B cell (primary cell): Measurements from ENCODE around the gene JSRP1. TPM values are rescaled to one million over a fixed set of nuclear protein-coding genes. Genes with fewer than 3 reads are reported as not detected.

ENCODE experiments used
- ATAC-seq: fragments of 200-7000 bp; cut with Tn5 transposase; one replicate; pipeline ENCODE4 v1.10.0; 2021; ENCODE audit warnings: low read depth, mild to moderate bottlenecking, moderate number of reproducible peaks, moderate library complexity
- CTCF ChIA-PET: fragments of 350-600 bp; sonication (Branson Sonifier 250); formaldehyde crosslinking; loops from one replicate; lab custom pipeline; 2021; ENCODE audit warnings: antibody characterized with exemption, inconsistent platforms; lab: Charles Lee
- POLR2A ChIA-PET: fragments of 350-600 bp; sonication (Branson Sonifier 250); formaldehyde crosslinking; loops from one replicate; lab custom pipeline; 2021; ENCODE audit warnings: antibody characterized with exemption; lab: Charles Lee
- DNase-seq: peaks from one replicate; pipeline ENCODE4 v3.0.0; 2013
- H2AFZ ChIP-seq: 2 replicates; pipeline ENCODE4 v1.6.1; 2012; ENCODE audit warnings: mild to moderate bottlenecking, low read depth, low read length; ENCODE audit not compliant: insufficient read depth, poor library complexity, severe bottlenecking
- H3K27ac ChIP-seq, 2 donors: 1 replicate in 1 of 2; 2 replicates in 1 of 2; pipeline ENCODE4 v1.5.1; 2012 to 2013; ENCODE audit warnings: low read length in 2 of 2, mild to moderate bottlenecking in 2 of 2, moderate library complexity in 1 of 2
- H3K27me3 ChIP-seq, 4 experiments: fragments of 200-600 bp in 1 of 4; sonication (generic) in 1 of 4; replicated peaks in 1 of 4; 1 replicate in 2 of 4; 2 replicates in 2 of 4; pipeline versions ENCODE4 v1.6.1 to v1.7.0; 2013 to 2016; ENCODE audit warnings: low read length in 3 of 4, mild to moderate bottlenecking in 2 of 4, mixed read lengths in 1 of 4, moderate library complexity in 1 of 4; ENCODE audit not compliant: insufficient read depth in 4 of 4, control insufficient read depth in 3 of 4; ENCODE audit errors: control extremely low read depth in 1 of 4
- H3K36me3 ChIP-seq, 2 experiments: replicated peaks in 1 of 2; 1 replicate in 1 of 2; 2 replicates in 1 of 2; pipeline versions ENCODE4 v1.6.1 to v1.7.1; 2013; ENCODE audit warnings: low read length in 1 of 2; ENCODE audit not compliant: insufficient read depth in 2 of 2, control insufficient read depth in 1 of 2; ENCODE audit errors: control extremely low read depth in 1 of 2, extremely low read depth in 1 of 2
- H3K4me1 ChIP-seq, 2 donors: fragments of 200-600 bp in 1 of 2; sonication (generic) in 1 of 2; 1 replicate in 1 of 2; 2 replicates in 1 of 2; pipeline versions ENCODE4 v1.5.1 to v1.6.1; 2013 to 2017; ENCODE audit warnings: low read length in 2 of 2; ENCODE audit not compliant: control insufficient read depth in 2 of 2, insufficient read depth in 2 of 2
- H3K4me2 ChIP-seq: replicated peaks from 2 replicates; pipeline ENCODE3; 2012; ENCODE audit warnings: mild to moderate bottlenecking, low read depth, low read length; ENCODE audit not compliant: poor library complexity, severe bottlenecking
- H3K4me3 ChIP-seq, 5 experiments: fragments of 200-600 bp in 1 of 5; sonication (generic) in 1 of 5; 1 replicate in 3 of 5; 2 replicates in 2 of 5; pipeline versions ENCODE4 v1.5.1 to v1.7.0; 2011 to 2016; ENCODE audit warnings: low read length in 4 of 5, mild to moderate bottlenecking in 4 of 5, low read depth in 2 of 5, control low read depth in 1 of 5, moderate library complexity in 1 of 5; ENCODE audit not compliant: insufficient read depth in 1 of 5; ENCODE audit errors: control extremely low read depth in 1 of 5, extremely low read depth in 1 of 5
- H3K79me2 ChIP-seq: fragments of 200-600 bp; sonication (generic); one replicate; pipeline ENCODE4 v1.6.0; 2016; ENCODE audit warnings: low read length; ENCODE audit not compliant: control insufficient read depth, insufficient read depth
- H3K9ac ChIP-seq: fragments of 200-600 bp; sonication (generic); 2 replicates; pipeline ENCODE4 v1.6.1; 2017; ENCODE audit warnings: mild to moderate bottlenecking, low read length, moderate library complexity
- H3K9me3 ChIP-seq, 3 donors: one replicate each; pipeline versions ENCODE4 v1.6.1 to v1.7.1; 2013; ENCODE audit warnings: low read length in 2 of 3; ENCODE audit not compliant: control insufficient read depth in 2 of 3, insufficient read depth in 1 of 3; ENCODE audit errors: control extremely low read depth in 1 of 3
- H4K20me1 ChIP-seq: 2 replicates; pipeline ENCODE4 v1.6.0; 2012; ENCODE audit warnings: mild to moderate bottlenecking, low read length; ENCODE audit not compliant: insufficient read depth, control insufficient read depth, poor library complexity, severe bottlenecking
- H3K27ac Mint-ChIP-seq: one replicate; pipeline ENCODE4 v1.8.0; 2021; ENCODE audit warnings: mixed read lengths
- H3K27me3 Mint-ChIP-seq: one replicate; pipeline ENCODE4 v1.8.0; 2021; ENCODE audit warnings: mixed read lengths
- H3K4me1 Mint-ChIP-seq: one replicate; pipeline ENCODE4 v1.8.0; 2021; ENCODE audit warnings: mixed read lengths
- H3K4me3 Mint-ChIP-seq: one replicate; pipeline ENCODE4 v1.8.0; 2021; ENCODE audit warnings: mixed read lengths
- H3K9me3 Mint-ChIP-seq: one replicate; pipeline ENCODE4 v1.8.0; 2022; ENCODE audit warnings: mixed read lengths; ENCODE audit not compliant: insufficient read depth
- EZH2 ChIP-seq: IDR thresholded peaks from 2 replicates; pipeline ENCODE4 v1.6.1; 2012; ENCODE audit warnings: borderline replicate concordance, low read depth, mild to moderate bottlenecking, moderate library complexity, low read length; ENCODE audit not compliant: insufficient read depth, poor library complexity, severe bottlenecking
- WGBS: methylation state at CpG from one replicate; pipeline ENCODE4 v1.1.5; 2013; ENCODE audit warnings: missing lambda C conversion rate; ENCODE audit not compliant: insufficient coverage; 5-methylcytosine and 5-hydroxymethylcytosine counted together
- intact Hi-C: fragments of 100-400 bp; cut with micrococcal nuclease; formaldehyde crosslinking; loops from one replicate; pipeline ENCODE4 v1.10.0; 2022
- polyA plus RNA-seq: library from polyadenylated mRNA; depleted of rRNA; stranded (reverse); fragments of >200 nt; gene quantifications from 2 replicates; pipeline ENCODE4 v1.2.3, GENCODE V29; 2012
- total RNA-seq, 2 donors: library from RNA; stranded (reverse); fragments of 120-200 nt in 1 of 2; gene quantifications; 1 replicate in 1 of 2; 2 replicates in 1 of 2; pipeline versions ENCODE4 v1.2.3 to v1.2.4, GENCODE V29; 2013 to 2022
- TF ChIP-seq, protein P1 (sequence below): fragments of 200-600 bp; IDR thresholded peaks from one replicate; pipeline ENCODE4 v1.8.0; 2022; ENCODE audit warnings: antibody characterized with exemption, mild to moderate bottlenecking

Gene JSRP1
- total and polyA plus RNA-seq, 2 donors (not counting 1 experiment from before 2014, with no cell fraction given), result 2.1 to 3.0 TPM

DNA sequence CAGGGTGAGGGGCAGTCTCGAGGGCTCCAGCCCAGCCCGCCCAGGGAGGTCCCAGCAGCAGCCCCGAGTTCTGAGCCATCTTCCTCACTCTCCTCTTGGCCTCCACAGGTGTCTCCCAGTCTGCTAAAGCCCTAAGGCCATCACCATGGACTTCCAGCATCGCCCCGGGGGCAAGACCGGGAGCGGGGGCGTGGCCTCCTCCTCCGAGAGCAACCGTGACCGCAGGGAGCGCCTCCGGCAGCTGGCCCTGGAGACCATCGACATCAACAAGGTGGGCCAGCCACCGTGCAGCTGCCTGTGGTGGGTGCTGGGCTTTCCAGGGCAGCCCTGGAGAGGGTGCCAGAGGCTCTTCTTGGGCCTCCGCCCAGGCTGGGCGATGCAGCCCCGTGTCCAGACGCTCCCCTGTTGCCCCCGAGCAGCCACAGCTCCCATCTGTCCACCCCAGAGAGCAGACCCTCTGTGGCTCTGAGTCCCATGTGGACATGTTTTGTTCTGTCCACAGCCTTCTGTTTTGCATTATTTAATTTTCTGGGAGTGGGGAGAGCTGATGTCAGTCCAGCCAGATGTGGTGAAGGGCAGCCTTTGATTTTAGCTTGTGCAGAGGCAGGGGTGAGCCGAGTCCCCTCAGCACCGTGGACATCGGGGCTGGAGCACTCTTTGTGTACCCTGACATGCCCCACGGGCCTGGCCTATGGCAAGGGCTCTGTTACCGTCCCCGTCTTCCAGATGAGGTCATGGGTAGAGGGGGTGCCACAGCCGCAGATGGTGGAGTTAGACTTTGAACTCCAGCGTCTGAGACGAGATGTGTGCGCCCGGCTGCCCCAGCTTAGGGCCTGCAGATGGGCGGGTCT is 12.7 kb downstream of the JSRP1 start:
- H3K36me3 ChIP-seq, result peaks cover 0 to 79% of the 10 kb centered on the region in 2 experiments
- no peak overlapping the region for H3K4me2 ChIP-seq
- no peak overlapping the region for H3K4me3 ChIP-seq
- H3K4me1 ChIP-seq, result peaks cover 22 to 35% of the 10 kb centered on the region in 2 donors
- no peak overlapping the region for H3K9ac ChIP-seq
- H3K4me1 Mint-ChIP-seq, result peaks cover 36% of the 10 kb centered on the region
- no peak overlapping the region for H3K27ac Mint-ChIP-seq
- POLR2A ChIA-PET, result no interaction called here
- TF ChIP-seq, protein P1, sequence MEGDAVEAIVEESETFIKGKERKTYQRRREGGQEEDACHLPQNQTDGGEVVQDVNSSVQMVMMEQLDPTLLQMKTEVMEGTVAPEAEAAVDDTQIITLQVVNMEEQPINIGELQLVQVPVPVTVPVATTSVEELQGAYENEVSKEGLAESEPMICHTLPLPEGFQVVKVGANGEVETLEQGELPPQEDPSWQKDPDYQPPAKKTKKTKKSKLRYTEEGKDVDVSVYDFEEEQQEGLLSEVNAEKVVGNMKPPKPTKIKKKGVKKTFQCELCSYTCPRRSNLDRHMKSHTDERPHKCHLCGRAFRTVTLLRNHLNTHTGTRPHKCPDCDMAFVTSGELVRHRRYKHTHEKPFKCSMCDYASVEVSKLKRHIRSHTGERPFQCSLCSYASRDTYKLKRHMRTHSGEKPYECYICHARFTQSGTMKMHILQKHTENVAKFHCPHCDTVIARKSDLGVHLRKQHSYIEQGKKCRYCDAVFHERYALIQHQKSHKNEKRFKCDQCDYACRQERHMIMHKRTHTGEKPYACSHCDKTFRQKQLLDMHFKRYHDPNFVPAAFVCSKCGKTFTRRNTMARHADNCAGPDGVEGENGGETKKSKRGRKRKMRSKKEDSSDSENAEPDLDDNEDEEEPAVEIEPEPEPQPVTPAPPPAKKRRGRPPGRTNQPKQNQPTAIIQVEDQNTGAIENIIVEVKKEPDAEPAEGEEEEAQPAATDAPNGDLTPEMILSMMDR, result no peak
- no peak for TF ChIP-seq EZH2
- CTCF ChIA-PET, result interaction anchor here (0.6 kb wide), 1 partner anchor 103 kb away, joined by 3 read pairs; no protein-coding TSS in a partner anchor
- no peaks in the 10 kb centered on the region for H3K9me3 Mint-ChIP-seq
- H3K27ac ChIP-seq, result no peak overlapping the region
- DNase-seq, result no peak
- no peaks in the 10 kb centered on the region for H3K27me3 Mint-ChIP-seq
- 94% methylated on average over 32 of the region's 32 CpGs for WGBS
- H3K4me3 Mint-ChIP-seq, result no peak overlapping the region
- H3K27me3 ChIP-seq, result peaks cover 0 to under 1% (median 0%) of the 10 kb centered on the region in 4 experiments
- H4K20me1 ChIP-seq, result peaks cover 100% of the 10 kb centered on the region
- no peak overlapping the region for H2AFZ ChIP-seq
- intact Hi-C loops, result no loop called here
- ATAC-seq, result no peak
- peaks cover 82% of the 10 kb centered on the region for H3K79me2 ChIP-seq
- H3K9me3 ChIP-seq, result peaks cover 0 to 6% (median 0%) of the 10 kb centered on the region in 3 donors

GRCh38 chr19:2242816-2243215 is 13.4 kb downstream of the JSRP1 start:
- Histone ChIP-seq H3K4me3 (no peak overlapping the region), H3K9ac (no peak overlapping the region), H4K20me1 (peaks cover 100% of the 10 kb centered on the region), H3K36me3 (peaks cover 0 to 75% of the 10 kb centered on the region in 2 experiments), H3K4me2 (no peak overlapping the region), H2AFZ (no peak overlapping the region), H3K4me1 (peaks cover 29 to 42% of the 10 kb centered on the region in 2 donors), H3K27me3 (no peaks in the 10 kb centered on the region), H3K79me2 (peaks cover 89% of the 10 kb centered on the region), H3K9me3 (peaks cover 0 to 6% (median 0%) of the 10 kb centered on the region in 3 donors), H3K27ac (no peak overlapping the region)
- DNase-seq (no peak), ATAC-seq (no peak)
- TF ChIP-seq, protein P1, result no peak
- TF ChIP-seq EZH2, result no peak
- Mint-ChIP-seq H3K27ac (no peak overlapping the region), H3K9me3 (no peaks in the 10 kb centered on the region), H3K4me1 (peaks cover 42% of the 10 kb centered on the region), H3K27me3 (no peaks in the 10 kb centered on the region), H3K4me3 (no peak overlapping the region)
- WGBS, result 90% methylated on average over 8 of the region's 8 CpGs
- intact Hi-C loops, result no loop called here
- POLR2A ChIA-PET, result no interaction called here
- CTCF ChIA-PET, result interaction anchor here (0.6 kb wide), 1 partner anchor 102 kb away, joined by 3 read pairs; no protein-coding TSS in a partner anchor
